ENCODE data around the gene KCNH2.

KCNH2 gene

DNA sequence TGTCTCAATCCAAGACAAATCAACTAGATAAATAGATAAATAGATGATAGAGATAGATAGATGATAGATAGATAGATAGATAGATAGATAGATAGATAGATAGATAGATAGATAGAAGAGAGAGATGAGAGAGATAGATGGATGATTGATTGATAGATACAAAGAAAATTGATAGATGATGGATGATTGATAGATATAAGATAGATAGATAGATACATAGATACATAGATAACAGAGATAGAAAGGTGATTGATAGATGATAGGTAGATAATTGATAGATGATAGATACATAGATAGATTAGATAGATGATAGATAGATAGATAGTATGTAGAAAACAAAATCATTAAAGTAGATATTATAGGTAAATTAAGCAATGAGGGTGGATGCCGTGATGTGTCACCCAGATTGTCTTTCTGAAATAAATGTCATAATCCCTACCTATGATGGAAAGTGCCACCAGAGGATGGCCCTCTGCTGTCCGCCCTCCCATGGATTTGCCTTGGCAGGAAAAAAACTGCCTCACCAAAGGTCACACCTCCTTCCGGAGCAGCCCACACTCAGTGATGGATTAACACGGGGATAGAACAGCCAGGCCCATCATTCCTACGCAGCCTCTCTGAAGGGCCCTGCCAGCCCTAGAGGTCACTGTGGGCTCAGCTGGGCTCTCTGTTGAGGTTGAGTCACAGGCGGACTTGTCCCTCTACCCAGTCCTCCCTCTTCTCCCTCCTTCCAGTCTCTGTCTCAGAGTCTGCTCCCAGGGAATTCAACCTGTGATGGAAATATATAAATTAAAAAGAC lies 50.8 kb downstream of the KCNH2 start:
- no peak overlapping the region for H3K4me3 ChIP-seq (ENCODE audit: low read depth in 1 of 2, low read length in 2 of 2)
- no peaks in the 10 kb centered on the region for H3K27me3 ChIP-seq (ENCODE audit: control insufficient read depth in 1 of 2, insufficient read depth in 2 of 2, low read length in 2 of 2)

DNA sequence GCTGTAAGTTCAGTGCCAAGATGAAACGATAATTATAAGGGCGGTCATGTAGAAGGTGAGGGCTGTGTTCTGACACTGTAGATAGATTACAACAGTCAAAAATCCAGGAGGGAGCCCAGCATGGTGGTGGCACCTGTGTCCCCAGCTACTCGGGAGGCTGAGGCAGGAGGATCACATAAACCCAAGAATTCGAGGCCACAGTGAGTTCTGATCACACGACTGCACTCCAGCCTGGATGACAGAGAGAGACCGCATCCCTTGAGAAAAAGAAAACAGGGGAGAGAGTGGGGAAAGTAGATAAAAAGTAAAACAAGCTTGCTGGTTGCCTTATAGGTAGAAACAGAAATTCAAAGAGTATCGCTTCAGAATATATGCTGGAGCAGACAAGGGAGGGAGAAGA lies 52.1 kb downstream of the KCNH2 start:
- Histone ChIP-seq H3K36me3 (ENCODE audit: insufficient read depth, low read length) (no peaks in the 10 kb centered on the region), H3K27ac (ENCODE audit: low read depth, low read length) (no peak overlapping the region), H3K4me1 (ENCODE audit: insufficient read depth, low read length) (peaks cover 11% of the 10 kb centered on the region), H3K9ac (ENCODE audit: low read length) (no peak overlapping the region), H3K4me3 (ENCODE audit: low read depth in 1 of 2, low read length in 2 of 2) (no peak overlapping the region), H3K9me3 (ENCODE audit: low read length) (no peaks in the 10 kb centered on the region), H3K27me3 (ENCODE audit: control insufficient read depth in 1 of 2, insufficient read depth in 2 of 2, low read length in 2 of 2) (no peaks in the 10 kb centered on the region)

More for the DNA sequence above, 50.8 kb downstream of the KCNH2 start:
- Histone ChIP-seq H3K4me1 (ENCODE audit: insufficient read depth, low read length) (no peaks in the 10 kb centered on the region), H3K36me3 (ENCODE audit: insufficient read depth, low read length) (no peaks in the 10 kb centered on the region), H3K9ac (ENCODE audit: low read length) (no peak overlapping the region), H3K27ac (ENCODE audit: low read depth, low read length) (no peak overlapping the region), H3K9me3 (ENCODE audit: low read length) (no peaks in the 10 kb centered on the region)

DNA sequence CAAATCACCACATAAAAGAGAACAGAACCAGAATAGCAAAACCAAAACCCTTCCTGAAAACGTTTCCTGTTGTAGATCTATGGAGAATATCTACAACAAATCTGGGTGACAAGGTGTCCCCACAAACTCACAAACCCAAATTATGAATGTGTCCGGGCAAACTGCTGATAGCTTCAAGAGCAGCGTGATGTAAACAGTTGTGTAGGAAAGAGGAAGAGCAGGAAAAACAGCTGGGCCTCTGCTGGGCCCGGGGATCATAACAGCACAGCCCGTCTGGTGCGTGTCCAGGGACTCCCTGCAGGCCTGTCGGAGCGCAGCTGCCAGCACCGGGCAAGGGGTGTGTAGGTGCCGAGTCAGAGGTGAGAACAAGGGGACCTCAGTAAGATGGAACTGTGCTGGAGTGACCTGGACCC lies 53.7 kb downstream of the KCNH2 start:
- H3K27ac ChIP-seq (ENCODE audit: low read depth, low read length): no peak overlapping the region
- peaks cover 20% of the 10 kb centered on the region for H3K4me1 ChIP-seq (ENCODE audit: insufficient read depth, low read length)
- H3K9ac ChIP-seq (ENCODE audit: low read length): no peak overlapping the region
- no peaks in the 10 kb centered on the region for H3K27me3 ChIP-seq (ENCODE audit: control insufficient read depth in 1 of 2, insufficient read depth in 2 of 2, low read length in 2 of 2)
- no peaks in the 10 kb centered on the region for H3K36me3 ChIP-seq (ENCODE audit: insufficient read depth, low read length)
- H3K9me3 ChIP-seq (ENCODE audit: low read length): no peaks in the 10 kb centered on the region
- H3K4me3 ChIP-seq (ENCODE audit: low read depth in 1 of 2, low read length in 2 of 2): no peak overlapping the region

- no peaks in the 10 kb centered on the region for H3K9me3 ChIP-seq (ENCODE audit: low read length)
- H3K4me1 ChIP-seq (ENCODE audit: insufficient read depth, low read length): peaks cover 20% of the 10 kb centered on the region
- no peaks in the 10 kb centered on the region for H3K36me3 ChIP-seq (ENCODE audit: insufficient read depth, low read length)
- no peak overlapping the region for H3K4me3 ChIP-seq (ENCODE audit: low read depth in 1 of 2, low read length in 2 of 2)
- no peak overlapping the region for H3K27ac ChIP-seq (ENCODE audit: low read depth, low read length)
- H3K27me3 ChIP-seq (ENCODE audit: control insufficient read depth in 1 of 2, insufficient read depth in 2 of 2, low read length in 2 of 2): no peaks in the 10 kb centered on the region
- no peak overlapping the region for H3K9ac ChIP-seq (ENCODE audit: low read length)
Observed at GRCh38 chr7:150923802-150924201, 54.3 kb downstream of the KCNH2 start.

DNA sequence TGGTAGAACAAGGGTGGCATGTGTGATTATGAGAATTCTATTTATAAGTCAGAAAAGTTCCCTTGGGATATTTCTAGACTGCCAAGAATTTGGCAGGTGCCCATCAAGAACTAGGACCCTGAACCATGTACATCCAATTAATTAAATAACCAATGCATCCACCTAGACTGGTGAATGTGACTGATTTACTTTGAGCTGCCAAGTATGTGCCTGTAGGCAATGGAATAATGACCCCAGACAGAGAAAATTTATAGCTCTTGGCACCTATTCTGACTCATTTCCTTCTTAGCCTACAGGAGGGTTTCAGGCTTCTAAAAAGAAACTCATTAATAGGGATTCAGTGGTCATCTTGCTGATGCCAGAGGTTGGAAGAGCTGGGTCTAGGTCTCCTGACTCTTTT lies 54.9 kb downstream of the KCNH2 start:
- H3K4me3 ChIP-seq (ENCODE audit: low read depth in 1 of 2, low read length in 2 of 2): no peak overlapping the region
- H3K9ac ChIP-seq (ENCODE audit: low read length): no peak overlapping the region
- no peak overlapping the region for H3K27ac ChIP-seq (ENCODE audit: low read depth, low read length)
- no peaks in the 10 kb centered on the region for H3K36me3 ChIP-seq (ENCODE audit: insufficient read depth, low read length)
- H3K4me1 ChIP-seq (ENCODE audit: insufficient read depth, low read length): peaks cover 25% of the 10 kb centered on the region
- no peaks in the 10 kb centered on the region for H3K9me3 ChIP-seq (ENCODE audit: low read length)
- no peaks in the 10 kb centered on the region for H3K27me3 ChIP-seq (ENCODE audit: control insufficient read depth in 1 of 2, insufficient read depth in 2 of 2, low read length in 2 of 2)

- no peak overlapping the region for H3K4me3 ChIP-seq (ENCODE audit: low read depth in 1 of 2, low read length in 2 of 2)
- no peaks in the 10 kb centered on the region for H3K9me3 ChIP-seq (ENCODE audit: low read length)
- no peak overlapping the region for H3K27ac ChIP-seq (ENCODE audit: low read depth, low read length)
- H3K9ac ChIP-seq (ENCODE audit: low read length): no peak overlapping the region
- peaks cover 36% of the 10 kb centered on the region for H3K4me1 ChIP-seq (ENCODE audit: insufficient read depth, low read length)
- no peaks in the 10 kb centered on the region for H3K27me3 ChIP-seq (ENCODE audit: control insufficient read depth in 1 of 2, insufficient read depth in 2 of 2, low read length in 2 of 2)
- no peaks in the 10 kb centered on the region for H3K36me3 ChIP-seq (ENCODE audit: insufficient read depth, low read length)
Observed at GRCh38 chr7:150919160-150919559, 59.0 kb downstream of the KCNH2 start.

GRCh38 chr7:150918378-150918777 lies 59.7 kb downstream of the KCNH2 start:
- H3K9me3 ChIP-seq (ENCODE audit: low read length): no peaks in the 10 kb centered on the region
- no peaks in the 10 kb centered on the region for H3K27me3 ChIP-seq (ENCODE audit: control insufficient read depth in 1 of 2, insufficient read depth in 2 of 2, low read length in 2 of 2)
- H3K36me3 ChIP-seq (ENCODE audit: insufficient read depth, low read length): no peaks in the 10 kb centered on the region

GRCh38 chr7:150917969-150918368 lies 60.2 kb downstream of the KCNH2 start:
- no peaks in the 10 kb centered on the region for H3K9me3 ChIP-seq (ENCODE audit: low read length)
- no peaks in the 10 kb centered on the region for H3K36me3 ChIP-seq (ENCODE audit: insufficient read depth, low read length)
- H3K9ac ChIP-seq (ENCODE audit: low read length): no peak overlapping the region
- peak overlapping the region in 1 of 2 donors; percentile 6 for H3K4me3 ChIP-seq (ENCODE audit: low read depth in 1 of 2, low read length in 2 of 2)
- no peaks in the 10 kb centered on the region for H3K27me3 ChIP-seq (ENCODE audit: control insufficient read depth in 1 of 2, insufficient read depth in 2 of 2, low read length in 2 of 2)
- no peak overlapping the region for H3K27ac ChIP-seq (ENCODE audit: low read depth, low read length)
- H3K4me1 ChIP-seq (ENCODE audit: insufficient read depth, low read length): peaks cover 36% of the 10 kb centered on the region

More at GRCh38 chr7:150918378-150918777, 59.7 kb downstream of the KCNH2 start:
- Histone ChIP-seq H3K9ac (ENCODE audit: low read length) (no peak overlapping the region), H3K4me1 (ENCODE audit: insufficient read depth, low read length) (peaks cover 36% of the 10 kb centered on the region), H3K4me3 (ENCODE audit: low read depth in 1 of 2, low read length in 2 of 2) (peak overlapping the region in 1 of 2 donors; percentile 6), H3K27ac (ENCODE audit: low read depth, low read length) (no peak overlapping the region)

GRCh38 chr7:150916670-150917069 lies 61.5 kb downstream of the KCNH2 start:
- Histone ChIP-seq H3K4me1 (ENCODE audit: insufficient read depth, low read length) (peaks cover 30% of the 10 kb centered on the region), H3K9me3 (ENCODE audit: low read length) (no peaks in the 10 kb centered on the region), H3K9ac (ENCODE audit: low read length) (no peak overlapping the region), H3K27me3 (ENCODE audit: control insufficient read depth in 1 of 2, insufficient read depth in 2 of 2, low read length in 2 of 2) (no peaks in the 10 kb centered on the region), H3K4me3 (ENCODE audit: low read depth in 1 of 2, low read length in 2 of 2) (no peak overlapping the region), H3K36me3 (ENCODE audit: insufficient read depth, low read length) (no peaks in the 10 kb centered on the region), H3K27ac (ENCODE audit: low read depth, low read length) (no peak overlapping the region)

- Histone ChIP-seq H3K36me3 (ENCODE audit: insufficient read depth, low read length) (no peaks in the 10 kb centered on the region), H3K4me3 (ENCODE audit: low read depth in 1 of 2, low read length in 2 of 2) (no peak overlapping the region), H3K4me1 (ENCODE audit: insufficient read depth, low read length) (peaks cover 15% of the 10 kb centered on the region), H3K27me3 (ENCODE audit: control insufficient read depth in 1 of 2, insufficient read depth in 2 of 2, low read length in 2 of 2) (no peaks in the 10 kb centered on the region), H3K9me3 (ENCODE audit: low read length) (no peaks in the 10 kb centered on the region), H3K9ac (ENCODE audit: low read length) (no peak overlapping the region), H3K27ac (ENCODE audit: low read depth, low read length) (no peak overlapping the region)
Observed at GRCh38 chr7:150914966-150915365, 63.2 kb downstream of the KCNH2 start.

DNA sequence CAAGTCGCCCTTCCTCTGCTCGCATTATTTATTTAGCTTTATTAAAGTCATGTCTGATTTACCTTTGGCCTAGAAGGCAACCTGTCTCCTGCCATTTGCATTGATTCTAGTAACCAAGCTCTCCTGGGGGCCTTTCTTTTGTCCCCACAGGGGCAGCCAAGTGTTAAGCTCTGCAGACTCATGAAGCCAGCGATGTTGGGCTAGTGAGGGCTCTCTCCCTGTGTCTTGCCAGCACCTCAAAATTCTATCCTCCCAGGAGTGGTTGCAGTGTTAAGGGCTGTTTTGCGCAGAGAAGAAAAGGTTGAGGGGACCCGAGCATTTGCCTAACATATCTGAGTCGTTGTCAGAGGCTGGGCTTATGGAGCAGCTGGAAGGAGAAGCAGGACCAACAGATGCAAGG lies 63.9 kb downstream of the KCNH2 start:
- H3K27ac ChIP-seq (ENCODE audit: low read depth, low read length): no peak overlapping the region
- peaks cover 15% of the 10 kb centered on the region for H3K4me1 ChIP-seq (ENCODE audit: insufficient read depth, low read length)
- no peak overlapping the region for H3K4me3 ChIP-seq (ENCODE audit: low read depth in 1 of 2, low read length in 2 of 2)
- no peaks in the 10 kb centered on the region for H3K36me3 ChIP-seq (ENCODE audit: insufficient read depth, low read length)
- H3K27me3 ChIP-seq (ENCODE audit: control insufficient read depth in 1 of 2, insufficient read depth in 2 of 2, low read length in 2 of 2): no peaks in the 10 kb centered on the region
- no peak overlapping the region for H3K9ac ChIP-seq (ENCODE audit: low read length)
- H3K9me3 ChIP-seq (ENCODE audit: low read length): no peaks in the 10 kb centered on the region

DNA sequence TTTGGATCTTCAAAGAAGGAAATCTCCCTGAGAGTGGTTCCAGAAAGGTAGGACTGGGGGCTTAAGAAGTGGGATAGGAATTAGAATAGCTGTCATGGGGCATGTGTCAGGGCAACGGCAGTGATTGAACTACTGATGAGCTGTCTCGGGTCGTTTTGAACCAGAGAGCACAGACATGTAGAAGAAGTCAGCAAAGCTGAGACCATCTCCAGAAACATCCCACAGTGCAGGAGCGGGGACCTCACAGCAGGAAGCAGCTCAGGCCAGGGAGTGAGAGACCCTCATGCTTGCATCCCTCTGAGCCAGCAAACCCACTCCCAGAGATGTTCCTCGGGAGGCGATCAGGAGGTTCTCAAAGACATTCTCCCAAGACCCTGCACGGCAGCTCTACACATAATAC lies 65.7 kb downstream of the KCNH2 start:
- no peak overlapping the region for H3K4me3 ChIP-seq (ENCODE audit: low read depth in 1 of 2, low read length in 2 of 2)
- H3K9ac ChIP-seq (ENCODE audit: low read length): no peak overlapping the region
- no peaks in the 10 kb centered on the region for H3K27me3 ChIP-seq (ENCODE audit: control insufficient read depth in 1 of 2, insufficient read depth in 2 of 2, low read length in 2 of 2)
- H3K36me3 ChIP-seq (ENCODE audit: insufficient read depth, low read length): no peaks in the 10 kb centered on the region
- H3K4me1 ChIP-seq (ENCODE audit: insufficient read depth, low read length): peaks cover 3% of the 10 kb centered on the region
- no peak overlapping the region for H3K27ac ChIP-seq (ENCODE audit: low read depth, low read length)
- no peaks in the 10 kb centered on the region for H3K9me3 ChIP-seq (ENCODE audit: low read length)
